GM12878 (cell line): Measurements from ENCODE around the gene DIABLO. TPM values are rescaled to one million over a fixed set of nuclear protein-coding genes. Genes with fewer than 3 reads are reported as not detected.

Source experiments
- ATAC-seq: fragments of 200-7000 bp; cut with Tn5 transposase; 3 replicates; pipeline ENCODE4 v1.9.1; 2020; ENCODE audit warnings: mild to moderate bottlenecking, moderate library complexity
- BruUV-seq: library from RNA; stranded (reverse); fragments of 400-500 nt; replicated peaks from 2 replicates; lab custom pipeline; 2021; lab: Mats Ljungman, UMichigan
- CTCF ChIA-PET: fragments of 300-600 bp; sonication (Branson Sonifier 250); formaldehyde crosslinking; extraction: SDS; loops from one replicate; lab custom pipeline; 2021; ENCODE audit warnings: inconsistent platforms; lab: Yijun Ruan, JAX
- POLR2A ChIA-PET: fragments of 350-600 bp; formaldehyde crosslinking; extraction: SDS; loops from one replicate; lab custom pipeline; 2021; ENCODE audit warnings: inconsistent platforms; lab: Charles Lee
- RAD21 ChIA-PET: fragments of 300-600 bp; sonication (Branson Sonifier 250); formaldehyde crosslinking; loops from one replicate; lab custom pipeline; 2023; ENCODE audit warnings: antibody characterized with exemption; ENCODE audit not compliant: unreplicated experiment; lab: Charles Lee
- SMC1A ChIA-PET: fragments of 300-600 bp; sonication (Branson Sonifier 250); formaldehyde crosslinking; loops from one replicate; lab custom pipeline; 2023; ENCODE audit not compliant: unreplicated experiment, uncharacterized antibody; lab: Charles Lee
- DNase-seq: peaks from one replicate; pipeline ENCODE4 v3.0.0-alpha.2; 2011; ENCODE audit warnings: low read depth, low spot score
- FAIRE-seq: peaks from 3 replicates; lab custom pipeline; 2011; peaks lifted over from hg19 to GRCh38; lab: Jason Lieb, UNC
- H2AFZ ChIP-seq: 2 replicates; pipeline ENCODE4 v1.6.0; 2011; ENCODE audit warnings: low read depth, low read length, control low read depth; ENCODE audit not compliant: control insufficient read depth
- H3K27ac ChIP-seq: 2 replicates; pipeline ENCODE4 v1.5.1; 2011; ENCODE audit warnings: control low read depth; ENCODE audit not compliant: control insufficient read depth, insufficient read depth
- H3K27me3 ChIP-seq, 2 experiments: replicated peaks in 1 of 2; 2 replicates each; pipeline versions ENCODE4 v1.6.0 to v1.6.1; 2011; ENCODE audit warnings: low read length in 1 of 2; ENCODE audit not compliant: control insufficient read depth in 2 of 2, insufficient read depth in 2 of 2
- H3K36me3 ChIP-seq, 2 experiments: 2 replicates each; pipeline ENCODE4 v1.5.1; 2011; ENCODE audit warnings: low read length in 1 of 2; ENCODE audit not compliant: control insufficient read depth in 2 of 2, insufficient read depth in 2 of 2
- H3K4me1 ChIP-seq: 2 replicates; pipeline ENCODE4 v1.6.1; 2011; ENCODE audit warnings: mild to moderate bottlenecking, low read length, moderate library complexity, mixed read lengths; ENCODE audit not compliant: control insufficient read depth, insufficient read depth
- H3K4me2 ChIP-seq: 2 replicates; pipeline ENCODE4 v1.6.0; 2011; ENCODE audit warnings: control low read depth; ENCODE audit not compliant: control insufficient read depth, insufficient read depth
- H3K4me3 ChIP-seq: fragments of 200-600 bp; sonication (generic); 2 replicates; pipeline ENCODE4 v1.5.1; 2016
- H3K79me2 ChIP-seq: 2 replicates; pipeline ENCODE4 v1.6.0; 2011; ENCODE audit warnings: low read length; ENCODE audit not compliant: control insufficient read depth, insufficient read depth
- H3K9ac ChIP-seq: 2 replicates; pipeline ENCODE4 v1.8.0; 2011; ENCODE audit warnings: low read length, control low read depth, mixed read lengths; ENCODE audit not compliant: control insufficient read depth, insufficient read depth
- H3K9me3 ChIP-seq: replicated peaks from 3 replicates; pipeline ENCODE4 v1.5.1; 2011; ENCODE audit warnings: mild to moderate bottlenecking, low read length; ENCODE audit not compliant: control insufficient read depth, insufficient read depth
- H4K20me1 ChIP-seq: 2 replicates; pipeline ENCODE4 v1.6.0; 2011; ENCODE audit not compliant: control insufficient read depth, insufficient read depth
- BHLHE40 ChIP-seq, 2 experiments: fragments of 450-650 bp in 1 of 2; IDR thresholded peaks; 2 replicates each; pipeline ENCODE4 v1.6.1; 2011 to 2017; ENCODE audit warnings: low read depth in 2 of 2, borderline replicate concordance in 1 of 2, improper control_type of control experiment in 1 of 2, low read length in 1 of 2, mild to moderate bottlenecking in 1 of 2
- CBX5 ChIP-seq: sonication (generic); IDR thresholded peaks from 2 replicates; pipeline ENCODE4 v1.6.1; 2016; ENCODE audit warnings: low read depth, moderate library complexity, mild to moderate bottlenecking, inconsistent platforms
- EED ChIP-seq: sonication (generic); IDR thresholded peaks from 2 replicates; pipeline ENCODE4 v1.6.1; 2016; ENCODE audit warnings: antibody characterized with exemption, low read depth
- MYC ChIP-seq: IDR thresholded peaks from 2 replicates; pipeline ENCODE4 v1.6.1; 2011; ENCODE audit warnings: mild to moderate bottlenecking, low read length, moderate library complexity, inconsistent platforms; ENCODE audit not compliant: insufficient read depth, insufficient replicate concordance, insufficient read length, severe bottlenecking
- RCOR1 ChIP-seq: conservative IDR thresholded peaks from 2 replicates; pipeline ENCODE4 v1.6.1; 2012; ENCODE audit warnings: low read depth, low read length, improper control_type of control experiment
- SREBF2 ChIP-seq: IDR thresholded peaks from 2 replicates; pipeline ENCODE4 v1.6.1; 2012; ENCODE audit warnings: mild to moderate bottlenecking, low read length
- TBL1XR1 ChIP-seq: IDR thresholded peaks from 2 replicates; pipeline ENCODE4 v1.6.1; 2012; ENCODE audit warnings: low read depth, low read length, improper control_type of control experiment
- TCF12 ChIP-seq: IDR thresholded peaks from 2 replicates; pipeline ENCODE4 v1.6.1; 2011; ENCODE audit warnings: low read depth, mild to moderate bottlenecking, low read length
- WGBS: methylation state at CpG from one replicate; pipeline ENCODE4 v1.1.6; 2016; ENCODE audit warnings: low lambda C conversion rate; ENCODE audit not compliant: insufficient replicate concordance, insufficient coverage; ENCODE audit errors: missing lambda C conversion rate; 5-methylcytosine and 5-hydroxymethylcytosine counted together
- in situ Hi-C: fragments of 300-500 bp; cut with MboI; formaldehyde crosslinking; loops from 9 replicates; pipeline ENCODE4 v1.14.3; 2018; ENCODE audit warnings: mixed read lengths
- intact Hi-C: fragments of 100-400 bp; cut with micrococcal nuclease; formaldehyde crosslinking; loops from one replicate; pipeline ENCODE4 v1.14.2; 2022; ENCODE audit not compliant: unreplicated experiment
- polyA plus RNA-seq, 11 experiments: library from polyadenylated mRNA; depleted of rRNA in 4 of 11; unstranded in 6 of 11; stranded (reverse) in 5 of 11; fragments of >200 nt; fragmentation: Nextera tagmentation in 4 of 11; fragmentation: Illumina TruSeq in 1 of 11; extraction: Ambion mirVana in 4 of 11; extraction: Trizol in 1 of 11; gene quantifications; 1 replicate in 1 of 11; 2 replicates in 10 of 11; pipeline versions ENCODE4 v1.2.1 to v1.2.3, GENCODE V29; 2011 to 2016; ENCODE audit warnings: inconsistent platforms in 2 of 11, missing spikeins in 2 of 11, low read depth in 1 of 11
- total RNA-seq, 4 experiments: library from RNA; depleted of rRNA in 3 of 4; stranded (reverse); fragments of >200 nt in 3 of 4; fragmentation: Illumina TruSeq in 1 of 4; extraction: Trizol in 1 of 4; gene quantifications; 2 replicates each; pipeline versions ENCODE4 v1.2.1 to v1.2.3, GENCODE V29; 2013 to 2021
- TF ChIP-seq, protein P1 (sequence below): fragments of 450-650 bp; IDR thresholded peaks from 2 replicates; pipeline ENCODE4 v1.6.1; 2016; ENCODE audit warnings: mild to moderate bottlenecking, moderate library complexity, borderline replicate concordance
- TF ChIP-seq, protein P2 (sequence below): IDR thresholded peaks from 2 replicates; pipeline ENCODE4 v1.6.1; 2012; ENCODE audit warnings: improper control_type of control experiment, low read depth, low read length; ENCODE audit not compliant: insufficient replicate concordance
- TF ChIP-seq, protein P3 (sequence below): fragments of 450-650 bp; IDR thresholded peaks from 2 replicates; pipeline ENCODE4 v1.6.1; 2017; ENCODE audit warnings: mild to moderate bottlenecking

The DIABLO gene
- total and polyA plus RNA-seq, 10 of the 15 experiments (the other 5 are each of a cell fraction or from before 2014, with no cell fraction given) = 18.3 to 69.9 (median 46.2) TPM

DNA sequence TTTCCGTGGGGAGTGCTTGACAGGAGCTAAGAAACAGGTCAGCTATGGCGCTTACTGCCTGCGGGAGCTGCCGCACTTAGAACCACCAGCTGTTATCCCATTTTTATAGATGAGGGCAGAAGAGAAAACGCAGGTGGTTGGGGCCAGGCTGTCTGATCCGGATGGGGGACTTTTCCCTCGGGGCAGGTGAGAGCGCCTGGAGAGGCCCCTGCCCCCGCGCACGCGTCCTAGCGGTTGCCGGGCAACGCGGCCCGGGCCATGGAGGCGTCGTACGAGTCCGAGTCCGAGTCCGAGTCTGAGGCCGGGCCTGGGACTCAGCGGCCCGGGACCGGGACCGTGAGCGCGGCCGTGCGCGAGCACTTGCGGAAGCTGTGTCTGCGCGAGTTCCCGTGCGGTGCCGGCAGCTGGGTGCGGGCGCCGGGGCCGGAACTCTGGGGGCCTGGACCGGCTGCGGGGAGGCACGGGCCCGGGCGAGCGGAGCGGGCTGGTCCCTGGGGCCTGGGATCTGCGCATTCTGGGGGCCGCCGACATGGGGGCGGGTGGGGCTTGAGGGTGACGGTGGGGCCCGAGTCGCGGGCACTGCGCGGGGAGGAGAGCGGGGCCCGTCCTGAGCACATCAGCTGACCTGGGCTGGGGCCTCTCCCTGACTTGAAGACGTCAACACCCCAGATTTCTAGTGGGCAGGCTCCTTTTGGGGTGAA, 42.8 kb downstream of the DIABLO start, which contains the start of gene LRRC43:
Gene LRRC43, plus strand, starts transcription at position 237 of the 701 bp plus-strand sequence. Its CDS starts 22 bp downstream, at position 259.
- no TSS peak for BruUV-seq
- Histone ChIP-seq H3K27me3 (no peaks in the 10 kb centered on the region; a peak in 1 of 4 replicates), H3K4me1 (peaks cover 7% of the 10 kb centered on the region), H4K20me1 (no peaks in the 10 kb centered on the region), H3K4me3 (peak within 1 kb of the TSS; percentile 50; the same call in 1 of the 2 replicates), H3K4me2 (peak within 1 kb of the TSS; percentile 66), H3K79me2 (no peaks in the 10 kb centered on the region), H3K9me3 (no peaks in the 10 kb centered on the region), H3K9ac (no peak within 1 kb of the TSS), H2AFZ (no peak within 1 kb of the TSS), H3K27ac (no peak within 1 kb of the TSS), H3K36me3 (no peaks in the 10 kb centered on the region)
- POLR2A ChIA-PET = interaction anchor here (0.7 kb wide), 1 partner anchor 113 kb away, joined by 9 read pairs; no protein-coding TSS in a partner anchor
- ATAC-seq (peak; percentile 79), FAIRE-seq (no peak), DNase-seq (no peak)
- RAD21 ChIA-PET = interaction anchor here (0.9 kb wide), 1 partner anchor 115 kb away, joined by 3 read pairs; no protein-coding TSS in a partner anchor
- intact Hi-C loops (no loop called here), in situ Hi-C loops (no loop called here)
- WGBS = 9% methylated on average over 40 of the region's 63 CpGs
- SMC1A ChIA-PET = interaction anchor here (0.7 to 1.3 kb wide), 2 partner anchors 35 to 50 kb away, joined by 3 read pairs; no protein-coding TSS in a partner anchor
- CTCF ChIA-PET = no interaction called here
- TF ChIP-seq TCF12 = 0 out of 2 replicates have a peak, but pooled peaks have one; percentile 4
- TF ChIP-seq, protein P1, sequence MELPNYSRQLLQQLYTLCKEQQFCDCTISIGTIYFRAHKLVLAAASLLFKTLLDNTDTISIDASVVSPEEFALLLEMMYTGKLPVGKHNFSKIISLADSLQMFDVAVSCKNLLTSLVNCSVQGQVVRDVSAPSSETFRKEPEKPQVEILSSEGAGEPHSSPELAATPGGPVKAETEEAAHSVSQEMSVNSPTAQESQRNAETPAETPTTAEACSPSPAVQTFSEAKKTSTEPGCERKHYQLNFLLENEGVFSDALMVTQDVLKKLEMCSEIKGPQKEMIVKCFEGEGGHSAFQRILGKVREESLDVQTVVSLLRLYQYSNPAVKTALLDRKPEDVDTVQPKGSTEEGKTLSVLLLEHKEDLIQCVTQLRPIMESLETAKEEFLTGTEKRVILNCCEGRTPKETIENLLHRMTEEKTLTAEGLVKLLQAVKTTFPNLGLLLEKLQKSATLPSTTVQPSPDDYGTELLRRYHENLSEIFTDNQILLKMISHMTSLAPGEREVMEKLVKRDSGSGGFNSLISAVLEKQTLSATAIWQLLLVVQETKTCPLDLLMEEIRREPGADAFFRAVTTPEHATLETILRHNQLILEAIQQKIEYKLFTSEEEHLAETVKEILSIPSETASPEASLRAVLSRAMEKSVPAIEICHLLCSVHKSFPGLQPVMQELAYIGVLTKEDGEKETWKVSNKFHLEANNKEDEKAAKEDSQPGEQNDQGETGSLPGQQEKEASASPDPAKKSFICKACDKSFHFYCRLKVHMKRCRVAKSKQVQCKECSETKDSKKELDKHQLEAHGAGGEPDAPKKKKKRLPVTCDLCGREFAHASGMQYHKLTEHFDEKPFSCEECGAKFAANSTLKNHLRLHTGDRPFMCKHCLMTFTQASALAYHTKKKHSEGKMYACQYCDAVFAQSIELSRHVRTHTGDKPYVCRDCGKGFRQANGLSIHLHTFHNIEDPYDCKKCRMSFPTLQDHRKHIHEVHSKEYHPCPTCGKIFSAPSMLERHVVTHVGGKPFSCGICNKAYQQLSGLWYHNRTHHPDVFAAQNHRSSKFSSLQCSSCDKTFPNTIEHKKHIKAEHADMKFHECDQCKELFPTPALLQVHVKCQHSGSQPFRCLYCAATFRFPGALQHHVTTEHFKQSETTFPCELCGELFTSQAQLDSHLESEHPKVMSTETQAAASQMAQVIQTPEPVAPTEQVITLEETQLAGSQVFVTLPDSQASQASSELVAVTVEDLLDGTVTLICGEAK = no peak
- no peak for TF ChIP-seq RCOR1
- TF ChIP-seq, protein P2, sequence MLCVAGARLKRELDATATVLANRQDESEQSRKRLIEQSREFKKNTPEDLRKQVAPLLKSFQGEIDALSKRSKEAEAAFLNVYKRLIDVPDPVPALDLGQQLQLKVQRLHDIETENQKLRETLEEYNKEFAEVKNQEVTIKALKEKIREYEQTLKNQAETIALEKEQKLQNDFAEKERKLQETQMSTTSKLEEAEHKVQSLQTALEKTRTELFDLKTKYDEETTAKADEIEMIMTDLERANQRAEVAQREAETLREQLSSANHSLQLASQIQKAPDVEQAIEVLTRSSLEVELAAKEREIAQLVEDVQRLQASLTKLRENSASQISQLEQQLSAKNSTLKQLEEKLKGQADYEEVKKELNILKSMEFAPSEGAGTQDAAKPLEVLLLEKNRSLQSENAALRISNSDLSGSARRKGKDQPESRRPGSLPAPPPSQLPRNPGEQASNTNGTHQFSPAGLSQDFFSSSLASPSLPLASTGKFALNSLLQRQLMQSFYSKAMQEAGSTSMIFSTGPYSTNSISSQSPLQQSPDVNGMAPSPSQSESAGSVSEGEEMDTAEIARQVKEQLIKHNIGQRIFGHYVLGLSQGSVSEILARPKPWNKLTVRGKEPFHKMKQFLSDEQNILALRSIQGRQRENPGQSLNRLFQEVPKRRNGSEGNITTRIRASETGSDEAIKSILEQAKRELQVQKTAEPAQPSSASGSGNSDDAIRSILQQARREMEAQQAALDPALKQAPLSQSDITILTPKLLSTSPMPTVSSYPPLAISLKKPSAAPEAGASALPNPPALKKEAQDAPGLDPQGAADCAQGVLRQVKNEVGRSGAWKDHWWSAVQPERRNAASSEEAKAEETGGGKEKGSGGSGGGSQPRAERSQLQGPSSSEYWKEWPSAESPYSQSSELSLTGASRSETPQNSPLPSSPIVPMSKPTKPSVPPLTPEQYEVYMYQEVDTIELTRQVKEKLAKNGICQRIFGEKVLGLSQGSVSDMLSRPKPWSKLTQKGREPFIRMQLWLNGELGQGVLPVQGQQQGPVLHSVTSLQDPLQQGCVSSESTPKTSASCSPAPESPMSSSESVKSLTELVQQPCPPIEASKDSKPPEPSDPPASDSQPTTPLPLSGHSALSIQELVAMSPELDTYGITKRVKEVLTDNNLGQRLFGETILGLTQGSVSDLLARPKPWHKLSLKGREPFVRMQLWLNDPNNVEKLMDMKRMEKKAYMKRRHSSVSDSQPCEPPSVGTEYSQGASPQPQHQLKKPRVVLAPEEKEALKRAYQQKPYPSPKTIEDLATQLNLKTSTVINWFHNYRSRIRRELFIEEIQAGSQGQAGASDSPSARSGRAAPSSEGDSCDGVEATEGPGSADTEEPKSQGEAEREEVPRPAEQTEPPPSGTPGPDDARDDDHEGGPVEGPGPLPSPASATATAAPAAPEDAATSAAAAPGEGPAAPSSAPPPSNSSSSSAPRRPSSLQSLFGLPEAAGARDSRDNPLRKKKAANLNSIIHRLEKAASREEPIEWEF = no peak
- peak; percentile 50; the same call in 1 of the 2 replicates for TF ChIP-seq EED
- TF ChIP-seq, protein P3, sequence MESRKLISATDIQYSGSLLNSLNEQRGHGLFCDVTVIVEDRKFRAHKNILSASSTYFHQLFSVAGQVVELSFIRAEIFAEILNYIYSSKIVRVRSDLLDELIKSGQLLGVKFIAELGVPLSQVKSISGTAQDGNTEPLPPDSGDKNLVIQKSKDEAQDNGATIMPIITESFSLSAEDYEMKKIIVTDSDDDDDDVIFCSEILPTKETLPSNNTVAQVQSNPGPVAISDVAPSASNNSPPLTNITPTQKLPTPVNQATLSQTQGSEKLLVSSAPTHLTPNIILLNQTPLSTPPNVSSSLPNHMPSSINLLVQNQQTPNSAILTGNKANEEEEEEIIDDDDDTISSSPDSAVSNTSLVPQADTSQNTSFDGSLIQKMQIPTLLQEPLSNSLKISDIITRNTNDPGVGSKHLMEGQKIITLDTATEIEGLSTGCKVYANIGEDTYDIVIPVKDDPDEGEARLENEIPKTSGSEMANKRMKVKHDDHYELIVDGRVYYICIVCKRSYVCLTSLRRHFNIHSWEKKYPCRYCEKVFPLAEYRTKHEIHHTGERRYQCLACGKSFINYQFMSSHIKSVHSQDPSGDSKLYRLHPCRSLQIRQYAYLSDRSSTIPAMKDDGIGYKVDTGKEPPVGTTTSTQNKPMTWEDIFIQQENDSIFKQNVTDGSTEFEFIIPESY = no peak
- no peak for TF ChIP-seq MYC
- peak in 1 of 2 experiments; percentile 77; a peak in 2 of 4 replicates for TF ChIP-seq BHLHE40 (IDR thresholded peaks at IDR 0.05; ENCODE audit: borderline replicate concordance in 1 of 2, low read depth in 2 of 2, low read length in 1 of 2)
- TF ChIP-seq CBX5 = no peak
- TF ChIP-seq SREBF2 = no peak
- TF ChIP-seq TBL1XR1 = no peak
